Activated CD8-positive, alpha-beta memory T cell treated with anti-CD3 and anti-CD28 coated beads for 1 hour (primary cell): Measurements from ENCODE around the gene FTCD.
"Not testable (repeated sequence)": the region's sequence is repeated elsewhere in the genome, so short reads cannot be mapped to it uniquely, and the experiment has no call there.

Source experiments
- DNase-seq, 2 donors: peaks; one replicate each; pipeline ENCODE4 v3.0.0-alpha.2; 2020; ENCODE audit warnings: low read depth in 1 of 2; ENCODE audit errors: extremely low read depth in 1 of 2

The FTCD gene

GRCh38 chr21:46113497-46114176 lies 41.7 kb downstream of the FTCD start:
- no peak for DNase-seq

GRCh38 chr21:46112725-46113215 lies 42.6 kb downstream of the FTCD start:
- no peak for DNase-seq

- DNase-seq = no peak
These were observed 43.3 kb downstream of the FTCD start for GRCh38 chr21:46111857-46112724.

GRCh38 chr21:46111193-46111571 lies 44.2 kb downstream of the FTCD start:
- no peak for DNase-seq

- no peak for DNase-seq
These were observed 44.7 kb downstream of the FTCD start for GRCh38 chr21:46110499-46111192.

GRCh38 chr21:46109313-46110221 lies 45.8 kb downstream of the FTCD start:
- no peak for DNase-seq

- no peak for DNase-seq
These were observed 46.5 kb downstream of the FTCD start for GRCh38 chr21:46108827-46109312.

GRCh38 chr21:46107376-46107775 lies 48.0 kb downstream of the FTCD start:
- DNase-seq = not testable (repeated sequence)

- no peak for DNase-seq
These were observed 51.3 kb downstream of the FTCD start for GRCh38 chr21:46104104-46104503.

- DNase-seq = no peak
These were observed 54.5 kb downstream of the FTCD start for GRCh38 chr21:46100906-46101305.

GRCh38 chr21:46100426-46100825 lies 55.0 kb downstream of the FTCD start:
- DNase-seq = no peak

GRCh38 chr21:46100020-46100419 lies 55.4 kb downstream of the FTCD start:
- no peak for DNase-seq

- no peak for DNase-seq
These were observed 55.9 kb downstream of the FTCD start for GRCh38 chr21:46099476-46099875.

- DNase-seq = no peak
These were observed 56.9 kb downstream of the FTCD start for GRCh38 chr21:46098303-46099141.

- peak in 1 of 2 donors; percentile 30 for DNase-seq
These were observed 57.8 kb downstream of the FTCD start, which contains the start of gene COL6A2 for GRCh38 chr21:46097336-46098293. COL6A2 (plus strand) TSS chr21:46098112.

GRCh38 chr21:46096596-46097335 lies 58.6 kb downstream of the FTCD start:
- DNase-seq = no peak

- no peak for DNase-seq
These were observed 59.4 kb downstream of the FTCD start for GRCh38 chr21:46095814-46096595.
